MCF 10A (cell line): ENCODE data around the gene SIDT1. TPM values are rescaled to one million over a fixed set of nuclear protein-coding genes. Genes with fewer than 3 reads are reported as not detected.

Source experiments
- BruUV-seq: library from RNA; stranded (reverse); fragments of 400-500 nt; replicated peaks from 2 replicates; lab custom pipeline; 2021; lab: Mats Ljungman, UMichigan
- CTCF ChIA-PET: fragments of 300-600 bp; sonication (Branson Sonifier 250); formaldehyde crosslinking; extraction: SDS; loops from one replicate; lab custom pipeline; 2021; ENCODE audit warnings: antibody characterized with exemption, inconsistent platforms; lab: Yijun Ruan, JAX
- POLR2A ChIA-PET: fragments of 300-600, 350-650 bp; sonication (Branson Sonifier 250); formaldehyde crosslinking; extraction: SDS; loops from one replicate; lab custom pipeline; 2020; ENCODE audit warnings: antibody characterized with exemption, inconsistent platforms; lab: Yijun Ruan, JAX
- DNase-seq: peaks from one replicate; pipeline ENCODE4 v3.0.0-alpha.2; 2018; ENCODE audit not compliant: unreplicated experiment
- H3K27ac Mint-ChIP-seq: one replicate; pipeline ENCODE4 v1.8.0; 2022; ENCODE audit warnings: mild to moderate bottlenecking, low read depth, mixed read lengths; ENCODE audit not compliant: unreplicated experiment
- H3K27me3 Mint-ChIP-seq: one replicate; pipeline ENCODE4 v1.8.0; 2022; ENCODE audit warnings: mixed read lengths; ENCODE audit not compliant: insufficient read depth, unreplicated experiment
- H3K36me3 Mint-ChIP-seq: one replicate; pipeline ENCODE4 v1.8.0; 2022; ENCODE audit warnings: mild to moderate bottlenecking, moderate library complexity, mixed read lengths; ENCODE audit not compliant: insufficient read depth, unreplicated experiment
- H3K4me1 Mint-ChIP-seq: one replicate; pipeline ENCODE4 v1.8.0; 2022; ENCODE audit warnings: mixed read lengths; ENCODE audit not compliant: insufficient read depth, unreplicated experiment
- H3K4me3 Mint-ChIP-seq: one replicate; pipeline ENCODE4 v1.8.0; 2022; ENCODE audit warnings: mild to moderate bottlenecking, moderate library complexity, mixed read lengths; ENCODE audit not compliant: unreplicated experiment
- H3K9me3 Mint-ChIP-seq: one replicate; pipeline ENCODE4 v1.8.0; 2022; ENCODE audit warnings: mixed read lengths; ENCODE audit not compliant: unreplicated experiment
- intact Hi-C: fragments of 100-400 bp; cut with micrococcal nuclease; formaldehyde crosslinking; loops from 2 replicates; pipeline ENCODE4 v1.14.1; 2022
- total RNA-seq: library from RNA; stranded (reverse); gene quantifications from 2 replicates; pipeline ENCODE4 v1.2.3, GENCODE V29; 2022
- TF ChIP-seq, protein P1 (sequence below): fragments of 200-600 bp; IDR thresholded peaks from one replicate; pipeline ENCODE4 v1.8.0; 2022; ENCODE audit warnings: antibody characterized with exemption, mild to moderate bottlenecking; ENCODE audit not compliant: unreplicated experiment

SIDT1 gene
- total RNA-seq, 1 experiment from 2014 or later: 0.28 TPM

DNA sequence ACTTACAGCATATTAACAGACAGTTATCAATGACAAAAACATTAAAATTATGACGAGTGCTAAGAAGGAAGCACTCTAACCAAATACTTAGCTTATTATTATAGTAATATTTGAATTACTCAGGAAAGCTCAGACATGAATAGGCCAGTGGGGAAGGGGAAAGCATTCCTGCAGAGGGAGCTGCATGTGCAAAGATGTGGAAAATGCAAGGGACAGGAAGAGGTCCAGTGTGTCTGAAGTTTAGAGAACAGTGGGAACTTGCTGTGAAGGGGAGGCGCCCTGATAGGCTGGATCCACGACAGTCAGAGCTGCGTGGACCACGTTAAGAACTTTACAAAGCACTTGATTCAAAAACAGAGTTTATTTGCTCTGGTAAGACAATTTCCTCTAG is 16.2 kb upstream of the SIDT1 start:
- POLR2A ChIA-PET: interaction anchor here (0.6 to 4.9 kb wide), 17 partner anchors 9 to 1708 kb away, joined by 3 to 74 read pairs (median 8); partner anchors contain the start of genes ATP6V1A, NAA50 and USF3
- TF ChIP-seq, protein P1, sequence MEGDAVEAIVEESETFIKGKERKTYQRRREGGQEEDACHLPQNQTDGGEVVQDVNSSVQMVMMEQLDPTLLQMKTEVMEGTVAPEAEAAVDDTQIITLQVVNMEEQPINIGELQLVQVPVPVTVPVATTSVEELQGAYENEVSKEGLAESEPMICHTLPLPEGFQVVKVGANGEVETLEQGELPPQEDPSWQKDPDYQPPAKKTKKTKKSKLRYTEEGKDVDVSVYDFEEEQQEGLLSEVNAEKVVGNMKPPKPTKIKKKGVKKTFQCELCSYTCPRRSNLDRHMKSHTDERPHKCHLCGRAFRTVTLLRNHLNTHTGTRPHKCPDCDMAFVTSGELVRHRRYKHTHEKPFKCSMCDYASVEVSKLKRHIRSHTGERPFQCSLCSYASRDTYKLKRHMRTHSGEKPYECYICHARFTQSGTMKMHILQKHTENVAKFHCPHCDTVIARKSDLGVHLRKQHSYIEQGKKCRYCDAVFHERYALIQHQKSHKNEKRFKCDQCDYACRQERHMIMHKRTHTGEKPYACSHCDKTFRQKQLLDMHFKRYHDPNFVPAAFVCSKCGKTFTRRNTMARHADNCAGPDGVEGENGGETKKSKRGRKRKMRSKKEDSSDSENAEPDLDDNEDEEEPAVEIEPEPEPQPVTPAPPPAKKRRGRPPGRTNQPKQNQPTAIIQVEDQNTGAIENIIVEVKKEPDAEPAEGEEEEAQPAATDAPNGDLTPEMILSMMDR: no peak
- no TSS peak for BruUV-seq
- CTCF ChIA-PET: interaction anchor here (0.7 to 4.4 kb wide), 10 partner anchors 9 to 220 kb away, joined by 3 to 24 read pairs (median 4); no protein-coding TSS in a partner anchor
- no peak overlapping the region for H3K4me3 Mint-ChIP-seq
- peaks cover 9% of the 10 kb centered on the region for H3K27me3 Mint-ChIP-seq
- H3K4me1 Mint-ChIP-seq: peaks cover 5% of the 10 kb centered on the region
- no peaks in the 10 kb centered on the region for H3K36me3 Mint-ChIP-seq
- no peak overlapping the region for H3K27ac Mint-ChIP-seq
- intact Hi-C loops: no loop called here
- no peak for DNase-seq
- no peaks in the 10 kb centered on the region for H3K9me3 Mint-ChIP-seq

DNA sequence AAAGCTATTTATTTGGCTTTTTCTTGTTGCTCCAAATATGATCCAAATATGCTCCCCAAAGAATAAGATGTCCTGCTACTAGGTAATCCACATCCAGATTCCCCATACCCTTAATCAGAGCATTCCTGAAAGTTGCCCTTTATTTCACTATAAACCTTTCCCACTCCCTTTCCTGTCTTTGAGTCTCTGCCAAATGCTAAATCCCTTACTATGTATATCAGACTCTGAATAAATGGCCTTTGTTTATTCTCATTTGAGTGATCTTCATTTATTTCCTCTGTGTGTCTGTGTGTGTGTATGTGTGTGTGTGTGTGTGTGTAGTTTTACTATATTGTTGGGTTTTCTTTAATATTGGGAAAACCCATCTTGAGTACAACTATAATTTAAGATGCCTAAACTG is 10.4 kb upstream of the SIDT1 start:
- peaks cover under 1% of the 10 kb centered on the region for H3K4me1 Mint-ChIP-seq
- no peaks in the 10 kb centered on the region for H3K36me3 Mint-ChIP-seq
- no peak for DNase-seq
- H3K27me3 Mint-ChIP-seq: peaks cover 40% of the 10 kb centered on the region
- CTCF ChIA-PET: interaction anchor here (0.8 kb wide), 1 partner anchor 28 kb away, joined by 3 read pairs; no protein-coding TSS in a partner anchor
- H3K4me3 Mint-ChIP-seq: no peak overlapping the region
- TF ChIP-seq, protein P1: no peak
- BruUV-seq: no TSS peak
- intact Hi-C loops: no loop called here
- POLR2A ChIA-PET: no interaction called here
- no peaks in the 10 kb centered on the region for H3K9me3 Mint-ChIP-seq
- H3K27ac Mint-ChIP-seq: no peak overlapping the region

DNA sequence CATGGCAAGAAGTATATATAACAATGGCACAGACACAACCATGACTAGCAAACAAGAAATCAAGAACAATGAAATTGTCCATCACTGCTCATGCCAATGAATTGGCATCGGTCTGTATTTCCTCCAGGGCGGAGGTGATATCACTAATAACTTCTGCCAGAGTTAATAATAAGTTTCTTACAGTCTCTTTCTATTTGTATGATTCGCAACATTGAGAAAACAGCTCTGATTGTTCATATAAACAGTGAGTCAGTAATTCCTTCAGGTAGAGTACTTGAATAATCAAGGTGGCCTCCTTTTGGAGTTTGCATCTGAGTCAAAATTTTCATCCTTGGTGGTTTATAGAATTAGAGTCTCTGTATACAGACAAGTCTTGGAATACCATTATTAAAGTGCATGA is 9.1 kb upstream of the SIDT1 start:
- POLR2A ChIA-PET: interaction anchor here (1.3 kb wide), 1 partner anchor 8 kb away, joined by 4 read pairs; the partner anchor contains the start of gene SPICE1
- Mint-ChIP-seq H3K9me3 (no peaks in the 10 kb centered on the region), H3K27me3 (peaks cover 52% of the 10 kb centered on the region), H3K36me3 (no peaks in the 10 kb centered on the region), H3K4me3 (no peak overlapping the region), H3K4me1 (no peaks in the 10 kb centered on the region), H3K27ac (no peak overlapping the region)
- CTCF ChIA-PET: no interaction called here
- BruUV-seq: no TSS peak
- no peak for DNase-seq
- intact Hi-C loops: no loop called here
- TF ChIP-seq, protein P1: no peak

DNA sequence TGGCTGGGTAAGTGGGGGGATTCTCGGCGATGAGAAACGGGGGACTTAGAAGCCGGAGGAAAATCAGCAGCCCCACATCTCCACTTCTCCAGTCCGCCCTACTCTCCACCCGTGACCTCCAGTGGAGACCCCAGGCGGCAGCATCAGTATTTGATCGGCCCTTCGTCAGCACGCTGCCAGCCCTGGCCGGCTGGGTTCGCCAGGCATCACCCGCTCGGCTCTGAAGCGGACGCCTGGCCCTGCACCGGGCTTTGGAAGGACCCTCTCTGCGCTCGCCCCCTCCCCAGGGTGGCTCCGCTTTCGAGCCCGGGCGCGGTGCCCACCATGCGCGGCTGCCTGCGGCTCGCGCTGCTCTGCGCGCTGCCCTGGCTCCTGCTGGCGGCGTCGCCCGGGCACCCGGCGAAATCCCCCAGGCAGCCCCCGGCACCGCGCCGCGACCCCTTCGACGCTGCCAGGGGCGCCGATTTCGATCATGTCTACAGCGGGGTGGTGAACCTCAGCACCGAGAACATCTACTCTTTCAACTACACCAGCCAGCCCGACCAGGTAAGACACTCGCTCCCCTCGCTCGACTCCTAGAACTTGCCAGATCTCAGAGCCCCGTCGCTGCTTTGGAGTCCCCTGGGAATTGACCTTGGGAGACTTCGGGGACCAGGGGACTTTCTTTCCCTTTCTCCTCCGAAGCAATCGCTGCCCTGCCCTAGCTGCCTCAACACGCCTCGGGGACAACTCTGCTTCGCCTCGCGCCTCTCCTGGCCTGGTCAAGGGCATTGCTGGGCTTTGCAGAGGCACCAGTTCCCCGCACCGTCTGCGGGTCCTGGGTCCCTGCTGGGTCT is 561 bp downstream of the SIDT1 start:
- intact Hi-C loops: no loop called here
- H3K4me3 Mint-ChIP-seq: peak overlapping the region; percentile 83
- H3K36me3 Mint-ChIP-seq: no peaks in the 10 kb centered on the region
- H3K4me1 Mint-ChIP-seq: peaks cover 26% of the 10 kb centered on the region
- peaks cover 60% of the 10 kb centered on the region for H3K27me3 Mint-ChIP-seq
- no peaks in the 10 kb centered on the region for H3K9me3 Mint-ChIP-seq
- BruUV-seq: no TSS peak
- peak overlapping the region; percentile 11 for H3K27ac Mint-ChIP-seq
- POLR2A ChIA-PET: interaction anchor here (4.7 kb wide), 1 partner anchor 18 kb away, joined by 46 read pairs; the partner anchor contains the start of gene SPICE1
- TF ChIP-seq, protein P1: no peak
- DNase-seq: no peak
- CTCF ChIA-PET: interaction anchor here (0.8 kb wide), 1 partner anchor 39 kb away, joined by 3 read pairs; no protein-coding TSS in a partner anchor
